T-helper 17 cell (primary cell): Measurements from ENCODE around the gene SV2C. TPM values are rescaled to one million over a fixed set of nuclear protein-coding genes. Genes with fewer than 3 reads are reported as not detected.

Experiments used
- ATAC-seq: fragments of 150-1000 bp; cut with Tn5 transposase; 2 replicates; pipeline ENCODE4 v1.10.0; 2021; ENCODE audit warnings: mild to moderate bottlenecking, moderate library complexity
- DNase-seq, 3 donors: peaks; one replicate each; pipeline versions ENCODE4 v3.0.0 to v3.0.0-alpha.2; 2020 to 2021
- H3K9me3 ChIP-seq: one replicate; pipeline ENCODE4 v1.7.0; 2013; ENCODE audit warnings: low read length, mild to moderate bottlenecking; ENCODE audit not compliant: control insufficient read depth, poor library complexity, severe bottlenecking
- H3K27ac Mint-ChIP-seq: one replicate; pipeline ENCODE4 v1.8.0; 2022; ENCODE audit warnings: mild to moderate bottlenecking, moderate library complexity, mixed read lengths
- H3K27me3 Mint-ChIP-seq: one replicate; pipeline ENCODE4 v1.8.0; 2022; ENCODE audit warnings: mixed read lengths
- H3K36me3 Mint-ChIP-seq: one replicate; pipeline ENCODE4 v1.8.0; 2022; ENCODE audit warnings: low read depth, mixed read lengths
- H3K4me1 Mint-ChIP-seq: one replicate; pipeline ENCODE4 v1.8.0; 2022; ENCODE audit warnings: mild to moderate bottlenecking, mixed read lengths
- H3K4me3 Mint-ChIP-seq: one replicate; pipeline ENCODE4 v1.8.0; 2022; ENCODE audit warnings: mild to moderate bottlenecking, moderate library complexity, mixed read lengths
- total RNA-seq, 4 donors: library from RNA in 2 of 4; stranded (reverse) in 2 of 4; gene quantifications; one replicate each; pipeline ENCODE4 v1.2.3 and lab custom pipeline; 2022 to 2026

SV2C gene
- total RNA-seq, 2 donors from 2014 or later = 0.02 to 0.18 TPM

- no peaks in the 10 kb centered on the region for H3K9me3 ChIP-seq
- ATAC-seq (no peak), DNase-seq (no peak)
- Mint-ChIP-seq H3K27me3 (no peaks in the 10 kb centered on the region), H3K27ac (peak overlapping the region; percentile 43), H3K4me1 (peaks cover 29% of the 10 kb centered on the region), H3K4me3 (no peak overlapping the region), H3K36me3 (peaks cover 4% of the 10 kb centered on the region)
Observed at GRCh38 chr5:76376148-76376865, 293.1 kb downstream of the SV2C start.

GRCh38 chr5:76376866-76377230 lies 293.7 kb downstream of the SV2C start:
- Mint-ChIP-seq H3K27me3 (no peaks in the 10 kb centered on the region), H3K27ac (peak overlapping the region; percentile 43)

GRCh38 chr5:76378355-76378754 lies 295.2 kb downstream of the SV2C start:
- Mint-ChIP-seq H3K4me3 (peak overlapping the region; percentile 68), H3K36me3 (peaks cover 4% of the 10 kb centered on the region), H3K27ac (peak overlapping the region; percentile 91), H3K27me3 (no peaks in the 10 kb centered on the region), H3K4me1 (peaks cover 36% of the 10 kb centered on the region)
- ATAC-seq = no peak
- DNase-seq = no peak
- H3K9me3 ChIP-seq = no peaks in the 10 kb centered on the region

More at GRCh38 chr5:76376866-76377230, 293.7 kb downstream of the SV2C start:
- no peak overlapping the region for H3K4me3 Mint-ChIP-seq
- no peak for ATAC-seq
- H3K36me3 Mint-ChIP-seq = peaks cover 4% of the 10 kb centered on the region
- peaks cover 29% of the 10 kb centered on the region for H3K4me1 Mint-ChIP-seq
- no peaks in the 10 kb centered on the region for H3K9me3 ChIP-seq
- DNase-seq = no peak

GRCh38 chr5:76379316-76379715 lies 296.1 kb downstream of the SV2C start:
- peak overlapping the region; percentile 91 for H3K27ac Mint-ChIP-seq
- no peaks in the 10 kb centered on the region for H3K27me3 Mint-ChIP-seq
- ATAC-seq (peak; percentile 76), DNase-seq (no peak)
- H3K9me3 ChIP-seq = no peaks in the 10 kb centered on the region
- H3K4me1 Mint-ChIP-seq = peaks cover 43% of the 10 kb centered on the region
- peak overlapping the region; percentile 31 for H3K4me3 Mint-ChIP-seq
- H3K36me3 Mint-ChIP-seq = peaks cover 4% of the 10 kb centered on the region

GRCh38 chr5:76379855-76380254 lies 296.7 kb downstream of the SV2C start:
- DNase-seq (no peak), ATAC-seq (no peak)
- Mint-ChIP-seq H3K4me3 (no peak overlapping the region), H3K27me3 (no peaks in the 10 kb centered on the region), H3K4me1 (peaks cover 43% of the 10 kb centered on the region), H3K27ac (peak overlapping the region; percentile 91), H3K36me3 (peaks cover 4% of the 10 kb centered on the region)
- H3K9me3 ChIP-seq = no peaks in the 10 kb centered on the region

GRCh38 chr5:76380346-76381066 lies 297.3 kb downstream of the SV2C start:
- DNase-seq = no peak
- peaks cover 46% of the 10 kb centered on the region for H3K4me1 Mint-ChIP-seq
- H3K9me3 ChIP-seq = no peaks in the 10 kb centered on the region
- peak overlapping the region; percentile 36 for H3K4me3 Mint-ChIP-seq
- ATAC-seq = no peak
- peaks cover 4% of the 10 kb centered on the region for H3K36me3 Mint-ChIP-seq
- peak overlapping the region; percentile 91 for H3K27ac Mint-ChIP-seq
- H3K27me3 Mint-ChIP-seq = no peaks in the 10 kb centered on the region

- Mint-ChIP-seq H3K27me3 (no peaks in the 10 kb centered on the region), H3K4me1 (peaks cover 45% of the 10 kb centered on the region), H3K4me3 (peak overlapping the region; percentile 66), H3K27ac (peak overlapping the region; percentile 34), H3K36me3 (peaks cover 2% of the 10 kb centered on the region)
- DNase-seq (no peak), ATAC-seq (peak; percentile 35)
- H3K9me3 ChIP-seq = no peaks in the 10 kb centered on the region
Observed at GRCh38 chr5:76383126-76383832, 300.1 kb downstream of the SV2C start.

GRCh38 chr5:76384189-76384588 lies 301.0 kb downstream of the SV2C start:
- H3K36me3 Mint-ChIP-seq = no peaks in the 10 kb centered on the region
- no peak overlapping the region for H3K4me3 Mint-ChIP-seq
- H3K4me1 Mint-ChIP-seq = peaks cover 36% of the 10 kb centered on the region
- H3K27me3 Mint-ChIP-seq = no peaks in the 10 kb centered on the region
- no peaks in the 10 kb centered on the region for H3K9me3 ChIP-seq
- DNase-seq (no peak), ATAC-seq (peak; percentile 32)
- peak overlapping the region; percentile 34 for H3K27ac Mint-ChIP-seq

- H3K27me3 Mint-ChIP-seq = no peaks in the 10 kb centered on the region
- H3K36me3 Mint-ChIP-seq = no peaks in the 10 kb centered on the region
- H3K27ac Mint-ChIP-seq = no peak overlapping the region
- H3K4me1 Mint-ChIP-seq = peaks cover 33% of the 10 kb centered on the region
- H3K4me3 Mint-ChIP-seq = no peak overlapping the region
- ATAC-seq = peak; percentile 77
- no peak for DNase-seq
- H3K9me3 ChIP-seq = no peaks in the 10 kb centered on the region
Observed at GRCh38 chr5:76384705-76385104, 301.5 kb downstream of the SV2C start.

GRCh38 chr5:76385540-76385939 lies 302.4 kb downstream of the SV2C start:
- no peak overlapping the region for H3K27ac Mint-ChIP-seq
- H3K4me1 Mint-ChIP-seq = peaks cover 37% of the 10 kb centered on the region
- H3K27me3 Mint-ChIP-seq = no peaks in the 10 kb centered on the region
- no peak overlapping the region for H3K4me3 Mint-ChIP-seq
- no peaks in the 10 kb centered on the region for H3K9me3 ChIP-seq
- ATAC-seq (no peak), DNase-seq (no peak)
- H3K36me3 Mint-ChIP-seq = no peaks in the 10 kb centered on the region

GRCh38 chr5:76386360-76386759 lies 303.2 kb downstream of the SV2C start:
- Mint-ChIP-seq H3K27me3 (no peaks in the 10 kb centered on the region), H3K36me3 (no peaks in the 10 kb centered on the region), H3K4me1 (peaks cover 37% of the 10 kb centered on the region), H3K27ac (no peak overlapping the region), H3K4me3 (no peak overlapping the region)
- DNase-seq = no peak
- no peak for ATAC-seq
- no peaks in the 10 kb centered on the region for H3K9me3 ChIP-seq

- no peaks in the 10 kb centered on the region for H3K9me3 ChIP-seq
- DNase-seq (no peak), ATAC-seq (no peak)
- H3K27ac Mint-ChIP-seq = no peak overlapping the region
- H3K27me3 Mint-ChIP-seq = no peaks in the 10 kb centered on the region
- H3K4me3 Mint-ChIP-seq = no peak overlapping the region
- H3K36me3 Mint-ChIP-seq = no peaks in the 10 kb centered on the region
- H3K4me1 Mint-ChIP-seq = peaks cover 38% of the 10 kb centered on the region
Observed at GRCh38 chr5:76388236-76388635, 305.1 kb downstream of the SV2C start.

GRCh38 chr5:76388791-76389512 lies 305.8 kb downstream of the SV2C start:
- Mint-ChIP-seq H3K4me1 (peaks cover 38% of the 10 kb centered on the region), H3K4me3 (no peak overlapping the region), H3K36me3 (no peaks in the 10 kb centered on the region), H3K27me3 (no peaks in the 10 kb centered on the region), H3K27ac (no peak overlapping the region)
- H3K9me3 ChIP-seq = no peaks in the 10 kb centered on the region
- ATAC-seq (no peak), DNase-seq (no peak)
